GM12891 (cell line): ENCODE data around the gene DAPL1.

Experiments used
- POLR2A ChIP-seq: IDR thresholded peaks from 2 replicates; pipeline ENCODE4 v1.6.1; 2011; ENCODE audit warnings: low read depth, low read length, control low read depth
- POLR2AphosphoS5 ChIP-seq: IDR thresholded peaks from 2 replicates; pipeline ENCODE4 v1.6.1; 2011; ENCODE audit warnings: low read depth, low read length, control low read depth
- TAF1 ChIP-seq: IDR thresholded peaks from 2 replicates; pipeline ENCODE4 v1.6.1; 2011; ENCODE audit warnings: low read depth, low read length, control low read depth

- TF ChIP-seq POLR2A (no peak), POLR2AphosphoS5 (no peak), TAF1 (no peak)
Measured at GRCh38 chr2:158817588-158817987, 22.5 kb downstream of the DAPL1 start.
